Breast epithelium (tissue), 4 donors: ENCODE results near the gene TARS2. TPM values are rescaled to one million over a fixed set of nuclear protein-coding genes. Genes with fewer than 3 reads are reported as not detected.

ENCODE experiments used
- DNase-seq, 2 donors: peaks; one replicate each; pipeline ENCODE4 v3.0.0-alpha.2; 2019; ENCODE audit warnings: low spot score in 2 of 2
- H3K27ac ChIP-seq, 2 donors: fragments of 200-600 bp; sonication (generic) in 1 of 2; one replicate each; pipeline ENCODE4 v1.5.1; 2016 to 2019; ENCODE audit warnings: mild to moderate bottlenecking in 1 of 2
- H3K27me3 ChIP-seq, 2 donors: fragments of 200-600 bp; sonication (generic) in 1 of 2; one replicate each; pipeline versions ENCODE4 v1.5.1 to v1.6.0; 2017 to 2019; ENCODE audit warnings: control low read depth in 1 of 2, mild to moderate bottlenecking in 1 of 2
- H3K36me3 ChIP-seq: fragments of 200-600 bp; one replicate; pipeline ENCODE4 v1.5.1; 2019
- H3K4me1 ChIP-seq, 2 donors: fragments of 200-600 bp; sonication (generic); one replicate each; pipeline ENCODE4 v1.5.1; 2016 to 2019; ENCODE audit warnings: control low read depth in 1 of 2
- H3K4me3 ChIP-seq, 3 donors: fragments of 200-600 bp; sonication (generic); 1 replicate in 2 of 3; 2 replicates in 1 of 3; pipeline ENCODE4 v1.5.1; 2016 to 2019; ENCODE audit warnings: mild to moderate bottlenecking in 3 of 3, moderate library complexity in 2 of 3
- H3K9me3 ChIP-seq, 2 donors: fragments of 200-600 bp; sonication (generic) in 1 of 2; one replicate each; pipeline ENCODE4 v1.5.1; 2016 to 2019; ENCODE audit warnings: control low read depth in 1 of 2
- CTCF ChIP-seq, 3 donors: fragments of 450-650 bp; IDR thresholded peaks; one replicate each; pipeline ENCODE4 v1.5.1; 2016 to 2017; ENCODE audit warnings: antibody characterized with exemption in 3 of 3, mild to moderate bottlenecking in 3 of 3, moderate library complexity in 3 of 3
- POLR2A ChIP-seq: fragments of 450-650 bp; IDR thresholded peaks from one replicate; pipeline ENCODE4 v1.6.1; 2016; ENCODE audit warnings: antibody characterized with exemption, mild to moderate bottlenecking, moderate library complexity
- POLR2AphosphoS5 ChIP-seq, 3 donors: sonication (generic); formaldehyde crosslinking; IDR thresholded peaks; one replicate each; pipeline ENCODE4 v1.6.1; 2017; ENCODE audit warnings: antibody characterized with exemption in 3 of 3
- intact Hi-C: fragments of 100-400 bp; cut with DNase I; formaldehyde crosslinking; loops from one replicate; pipeline ENCODE4 v1.15.1; 2023; ENCODE audit warnings: low total_unique reads
- total RNA-seq, 3 donors: library from RNA; depleted of rRNA; stranded (reverse); fragments of >200 nt; gene quantifications; one replicate each; pipeline ENCODE4 v1.1.0, GENCODE V29; 2016

Gene TARS2
- total RNA-seq, 3 donors from 2014 or later: 12.1 to 21.4 (median 19.9) TPM

GRCh38 chr1:150512846-150513245, 25.6 kb downstream of the TARS2 start:
- Histone ChIP-seq H3K9me3 (no peaks in the 10 kb centered on the region), H3K4me3 (no peak overlapping the region), H3K36me3 (no peaks in the 10 kb centered on the region), H3K27me3 (no peaks in the 10 kb centered on the region), H3K27ac (no peak overlapping the region), H3K4me1 (no peaks in the 10 kb centered on the region)
- TF ChIP-seq CTCF (IDR thresholded peaks at IDR 0.05) (no peak), POLR2A (no peak), POLR2AphosphoS5 (IDR thresholded peaks at IDR 0.05) (no peak)
- no peak for DNase-seq
- intact Hi-C loops: no loop called here

GRCh38 chr1:150513351-150513791, 26.2 kb downstream of the TARS2 start:
- no peak for DNase-seq
- intact Hi-C loops: no loop called here
- TF ChIP-seq CTCF (IDR thresholded peaks at IDR 0.05) (no peak), POLR2AphosphoS5 (IDR thresholded peaks at IDR 0.05) (no peak), POLR2A (no peak)

GRCh38 chr1:150514260-150514659, 27.0 kb downstream of the TARS2 start:
- TF ChIP-seq POLR2AphosphoS5 (IDR thresholded peaks at IDR 0.05): no peak
- no peak for TF ChIP-seq POLR2A
- Histone ChIP-seq H3K9me3 (no peaks in the 10 kb centered on the region), H3K4me1 (no peaks in the 10 kb centered on the region), H3K36me3 (no peaks in the 10 kb centered on the region), H3K27ac (no peak overlapping the region), H3K4me3 (no peak overlapping the region), H3K27me3 (no peaks in the 10 kb centered on the region)
- intact Hi-C loops: no loop called here
- DNase-seq: no peak

More at GRCh38 chr1:150513351-150513791, 26.2 kb downstream of the TARS2 start:
- Histone ChIP-seq H3K36me3 (no peaks in the 10 kb centered on the region), H3K4me3 (no peak overlapping the region), H3K4me1 (no peaks in the 10 kb centered on the region), H3K27ac (no peak overlapping the region), H3K27me3 (no peaks in the 10 kb centered on the region), H3K9me3 (no peaks in the 10 kb centered on the region)

- Histone ChIP-seq H3K4me3 (peak overlapping the region; percentile 47 to 66 (median 63)), H3K27ac (peak overlapping the region; percentile 68 to 71), H3K36me3 (no peaks in the 10 kb centered on the region), H3K9me3 (no peaks in the 10 kb centered on the region), H3K27me3 (no peaks in the 10 kb centered on the region), H3K4me1 (no peaks in the 10 kb centered on the region)
- no peak for DNase-seq
- no peak for TF ChIP-seq POLR2AphosphoS5 (IDR thresholded peaks at IDR 0.05)
- no peak for TF ChIP-seq CTCF (IDR thresholded peaks at IDR 0.05)
- TF ChIP-seq POLR2A: no peak
- intact Hi-C loops: no loop called here
Observed at GRCh38 chr1:150514913-150515327, 27.7 kb downstream of the TARS2 start.

GRCh38 chr1:150515328-150516049, 28.3 kb downstream of the TARS2 start, which contains the start of gene FALEC:
FALEC (plus strand) TSS chr1:150515752.
- Histone ChIP-seq H3K27me3 (no peaks in the 10 kb centered on the region), H3K4me3 (peak within 1 kb of the TSS; percentile 47 to 66 (median 63)), H3K36me3 (no peaks in the 10 kb centered on the region), H3K4me1 (no peaks in the 10 kb centered on the region), H3K9me3 (no peaks in the 10 kb centered on the region), H3K27ac (peak within 1 kb of the TSS; percentile 68 to 71)
- peak; percentile 95 for DNase-seq
- intact Hi-C loops: no loop called here
- TF ChIP-seq POLR2AphosphoS5 (IDR thresholded peaks at IDR 0.05) (peak in 2 of 3 donors; percentile 19 to 60), CTCF (IDR thresholded peaks at IDR 0.05) (peak in 2 of 3 donors; percentile 22 to 30), POLR2A (no peak)
